Measurements from ENCODE around the gene RAB40C.

The RAB40C gene

GRCh38 chr16:648781-649589, 59.1 kb downstream of the RAB40C start, which contains the start of gene WDR90:
WDR90 (plus strand) TSS chr16:649365; CDS start chr16:649417, 52 bp downstream.
- peak in 1 of 2 experiments; percentile 53 for DNase-seq

DNA sequence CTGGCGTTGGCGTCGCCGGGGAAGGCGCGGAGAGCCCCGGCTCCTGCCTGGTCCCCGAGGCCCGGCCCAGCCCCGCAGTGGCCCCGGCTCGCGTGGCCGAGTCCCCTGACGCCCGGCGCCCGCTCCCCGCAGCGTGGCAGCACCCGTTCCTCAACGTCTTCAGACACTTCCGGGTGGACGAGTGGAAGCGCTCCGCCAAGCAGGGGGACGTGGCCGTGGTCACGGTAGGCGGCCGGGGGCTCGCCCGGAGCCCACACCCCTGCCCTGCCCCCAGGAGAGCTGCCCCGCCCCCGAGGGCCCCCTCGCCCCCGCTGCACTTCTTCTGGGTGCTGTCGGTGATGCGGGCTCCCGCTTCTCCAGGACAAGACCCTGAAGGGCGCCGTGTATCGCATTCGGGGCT, 59.8 kb downstream of the RAB40C start:
- DNase-seq, result no peak

DNA sequence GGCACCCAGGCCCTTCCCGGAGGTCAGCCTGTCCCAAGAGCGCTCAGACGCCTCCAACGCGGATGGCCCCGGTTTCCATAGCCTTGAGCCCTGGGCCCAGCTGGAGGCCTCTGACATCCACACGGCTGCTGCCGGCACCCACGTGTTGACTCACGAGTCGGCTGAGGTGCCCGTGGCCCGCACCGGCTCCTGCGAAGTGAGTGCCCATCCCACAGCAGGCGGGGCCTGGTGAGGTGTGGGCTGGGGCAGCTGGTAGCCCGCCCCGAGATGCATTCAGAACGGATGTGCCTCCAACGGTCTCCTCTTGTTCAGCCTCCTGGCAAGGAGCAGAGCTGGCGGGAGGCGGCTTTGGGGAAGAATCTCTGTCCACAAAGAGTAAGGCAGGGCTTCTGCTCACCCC, 62.0 kb downstream of the RAB40C start:
- no peak for DNase-seq

DNA sequence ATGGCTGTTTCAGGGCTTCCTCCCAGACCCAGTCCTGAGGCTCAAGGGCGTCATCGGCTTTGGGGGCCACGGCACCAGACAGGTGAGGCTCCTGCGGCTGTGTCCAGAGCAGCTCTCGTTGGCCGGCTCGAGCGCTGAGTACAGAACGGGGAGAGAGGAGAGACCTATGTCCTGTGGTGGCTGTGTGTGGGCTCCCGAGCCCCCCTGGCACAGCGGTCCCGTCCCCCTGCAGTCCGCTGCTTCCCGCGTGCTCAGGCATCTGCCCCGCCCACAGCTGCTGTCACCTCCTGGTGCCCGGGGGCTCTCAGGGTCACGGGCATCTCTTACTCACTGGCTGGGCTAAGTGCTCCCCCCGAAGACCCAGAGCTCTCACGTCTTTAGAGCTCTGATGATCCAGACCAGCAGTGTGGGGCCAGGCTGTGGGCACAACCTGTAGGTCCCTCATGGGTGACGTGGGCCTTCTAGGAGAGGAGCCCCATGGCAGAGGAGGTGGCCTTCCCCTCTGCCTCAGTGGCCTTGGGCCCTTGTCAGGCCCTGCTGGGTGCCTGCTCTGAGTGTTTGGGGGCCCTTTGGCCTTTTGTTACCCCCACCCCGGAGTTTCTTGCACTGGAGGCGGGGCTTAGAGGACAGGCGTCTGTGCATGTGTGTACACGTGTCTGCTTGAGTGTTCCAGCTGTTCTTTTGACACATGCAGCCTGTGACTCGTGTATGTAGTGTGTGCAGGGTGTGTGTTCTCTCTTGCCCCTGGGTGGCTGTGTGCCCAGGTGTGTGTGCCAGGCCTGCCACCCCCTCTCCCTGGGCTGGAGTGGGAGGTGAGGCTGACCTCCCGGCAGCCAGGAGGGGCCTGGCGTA, 62.8 kb downstream of the RAB40C start:
- no peak for DNase-seq

- DNase-seq, result no peak
These were observed 64.2 kb downstream of the RAB40C start for GRCh38 chr16:654034-654433.

GRCh38 chr16:657487-657886, 67.6 kb downstream of the RAB40C start:
- DNase-seq, result no peak

DNA sequence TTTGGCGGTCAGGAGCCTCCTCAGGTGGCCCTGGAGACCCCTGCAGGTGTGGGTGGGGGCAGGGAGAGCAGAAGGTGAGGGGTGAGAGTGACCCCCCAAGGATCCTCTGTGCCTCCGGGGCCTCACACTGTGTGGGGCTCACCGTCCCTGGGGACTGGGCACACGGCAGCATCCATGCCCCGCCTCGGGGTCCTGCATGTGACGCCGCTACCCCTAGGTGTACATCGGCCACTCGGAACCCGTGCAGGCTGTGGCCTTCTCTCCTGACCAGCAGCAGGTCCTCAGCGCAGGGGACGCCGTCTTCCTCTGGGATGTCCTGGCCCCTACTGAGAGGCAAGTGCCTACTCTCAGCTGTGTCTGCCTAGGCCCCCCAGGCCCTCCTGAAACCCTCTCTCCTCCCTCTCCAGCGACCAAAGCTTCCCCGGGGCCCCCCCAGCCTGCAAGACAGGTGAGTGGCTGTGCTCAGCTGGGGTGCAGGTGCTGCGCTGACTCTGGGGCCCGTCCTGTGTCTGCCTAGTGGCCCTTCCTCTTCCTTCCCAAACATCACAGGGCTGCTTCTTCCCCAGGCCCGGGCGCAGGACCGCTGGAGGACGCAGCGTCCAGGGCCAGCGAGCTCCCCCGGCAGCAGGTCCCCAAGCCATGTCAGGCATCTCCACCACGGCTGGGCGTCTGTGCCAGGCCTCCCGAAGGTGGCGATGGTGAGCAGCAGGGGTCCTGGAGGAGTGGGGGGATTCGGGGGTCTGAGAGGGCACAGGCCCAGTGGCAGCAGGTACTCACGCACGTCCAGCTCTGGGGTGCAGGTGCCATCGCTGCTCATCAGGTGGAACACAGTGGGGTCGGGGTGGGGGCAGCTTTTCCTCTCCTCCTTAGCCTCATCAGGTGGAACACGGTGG, 69.1 kb downstream of the RAB40C start:
- no peak for DNase-seq

DNA sequence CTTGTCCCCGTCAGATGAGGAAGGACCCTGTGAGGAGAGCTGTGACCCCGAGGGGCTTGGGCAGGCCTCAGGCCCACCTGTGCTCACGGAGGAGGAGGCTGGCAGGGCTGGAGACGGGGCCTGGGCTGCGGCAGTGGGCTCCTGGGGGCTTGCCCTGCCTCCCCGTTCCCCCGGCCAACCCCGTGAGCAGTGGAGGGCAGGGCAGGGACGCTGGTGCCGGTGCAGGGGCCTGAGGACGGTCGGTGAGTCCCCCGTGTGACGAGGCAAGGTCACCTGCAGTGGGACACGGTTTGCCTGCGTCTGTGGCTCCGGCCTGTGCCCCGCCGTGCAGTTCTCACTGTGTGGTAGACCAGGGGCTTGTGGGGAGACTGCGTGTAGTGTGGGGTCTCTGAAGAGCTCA, 69.8 kb downstream of the RAB40C start:
- no peak for DNase-seq

GRCh38 chr16:660132-660458, 70.2 kb downstream of the RAB40C start:
- DNase-seq, result no peak

- DNase-seq, result no peak
These were observed 70.8 kb downstream of the RAB40C start for GRCh38 chr16:660459-661183.

DNA sequence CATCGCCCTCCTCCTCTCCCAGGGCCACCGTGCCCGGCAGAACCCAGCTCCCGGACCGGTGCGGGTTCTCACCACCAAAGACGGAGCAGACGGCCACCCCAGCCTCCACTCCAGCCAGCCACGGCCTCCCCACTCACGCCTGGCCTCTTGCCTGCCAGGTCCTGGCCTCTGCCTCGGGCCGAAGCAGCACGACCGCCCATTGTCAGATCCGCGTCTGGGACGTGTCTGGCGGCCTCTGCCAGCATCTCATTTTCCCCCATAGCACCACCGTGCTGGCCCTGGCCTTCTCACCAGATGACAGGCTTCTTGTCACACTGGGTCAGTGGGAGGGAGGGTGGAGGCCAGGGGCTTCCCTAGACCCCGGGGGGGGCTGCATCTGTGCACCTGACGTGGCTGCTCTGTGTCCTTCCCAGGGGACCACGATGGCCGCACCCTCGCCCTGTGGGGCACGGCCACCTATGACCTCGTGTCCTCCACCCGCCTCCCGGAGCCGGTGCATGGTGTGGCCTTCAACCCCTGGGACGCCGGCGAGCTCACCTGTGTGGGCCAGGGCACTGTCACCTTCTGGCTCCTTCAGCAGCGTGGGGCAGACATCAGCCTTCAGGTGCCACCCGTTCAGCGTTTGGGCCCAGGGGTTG, 71.4 kb downstream of the RAB40C start:
- DNase-seq, result no peak

DNA sequence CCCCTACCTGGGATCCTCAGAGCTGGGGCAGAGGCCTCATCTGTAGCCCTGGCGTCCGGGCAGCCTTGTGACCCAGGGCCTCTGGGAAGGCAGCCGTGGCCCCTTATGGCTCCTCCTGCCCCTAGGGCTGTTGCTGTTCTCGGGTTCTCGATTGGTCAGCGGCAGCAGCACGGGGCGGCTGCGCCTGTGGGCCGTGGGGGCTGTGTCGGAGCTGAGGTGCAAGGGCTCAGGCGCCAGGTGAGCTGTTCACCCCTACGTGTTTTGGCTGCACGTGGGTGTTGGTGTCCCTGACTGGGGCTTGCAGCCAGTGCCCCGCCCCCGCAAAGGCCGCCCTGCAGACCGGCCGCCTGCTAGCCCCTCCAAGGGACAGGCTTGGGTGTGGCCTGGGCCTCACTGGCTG, 72.2 kb downstream of the RAB40C start:
- DNase-seq, result no peak

DNA sequence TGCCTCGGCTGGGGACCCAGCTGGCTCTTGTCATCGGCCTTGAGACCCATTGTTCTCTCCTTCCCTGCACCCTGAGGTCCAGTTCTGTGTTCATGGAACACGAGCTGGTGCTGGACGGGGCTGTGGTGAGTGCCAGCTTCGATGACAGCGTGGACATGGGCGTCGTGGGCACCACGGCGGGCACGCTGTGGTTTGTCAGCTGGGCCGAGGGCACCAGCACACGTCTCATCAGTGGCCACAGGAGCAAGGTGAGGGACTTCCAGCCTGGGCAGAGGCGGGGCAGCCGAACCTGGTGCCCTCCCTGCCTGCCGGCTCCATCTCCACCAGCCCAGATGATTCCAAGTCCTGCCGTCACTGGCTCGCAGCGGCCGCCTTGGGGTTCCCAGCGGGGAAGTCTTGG, 72.7 kb downstream of the RAB40C start:
- no peak for DNase-seq

DNA sequence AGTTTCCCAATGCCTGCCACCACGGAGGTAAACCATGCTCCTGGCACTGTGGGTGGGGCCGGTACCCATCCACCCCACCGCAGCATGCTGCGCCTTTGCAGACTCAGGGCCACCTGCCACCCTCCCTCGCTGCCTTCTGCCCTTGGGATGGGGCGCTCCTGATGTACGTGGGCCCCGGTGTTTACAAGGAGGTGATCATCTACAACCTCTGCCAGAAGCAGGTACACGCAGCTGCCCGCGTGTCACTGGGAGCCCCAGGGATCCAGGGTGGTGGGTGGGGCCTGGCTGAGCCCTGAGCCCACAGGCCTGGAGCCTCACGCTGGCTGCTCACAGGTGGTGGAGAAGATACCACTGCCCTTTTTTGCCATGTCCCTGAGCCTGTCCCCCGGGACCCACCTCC, 76.7 kb downstream of the RAB40C start:
- no peak for DNase-seq

GRCh38 chr16:667113-667779, 77.4 kb downstream of the RAB40C start:
- no peak for DNase-seq

GRCh38 chr16:667780-668518, 78.1 kb downstream of the RAB40C start, which contains the start of gene RHOT2:
RHOT2 (plus strand) TSS chr16:668132; CDS start chr16:668200, 68 bp downstream.
- peak; percentile 61 to 67 for DNase-seq

DNA sequence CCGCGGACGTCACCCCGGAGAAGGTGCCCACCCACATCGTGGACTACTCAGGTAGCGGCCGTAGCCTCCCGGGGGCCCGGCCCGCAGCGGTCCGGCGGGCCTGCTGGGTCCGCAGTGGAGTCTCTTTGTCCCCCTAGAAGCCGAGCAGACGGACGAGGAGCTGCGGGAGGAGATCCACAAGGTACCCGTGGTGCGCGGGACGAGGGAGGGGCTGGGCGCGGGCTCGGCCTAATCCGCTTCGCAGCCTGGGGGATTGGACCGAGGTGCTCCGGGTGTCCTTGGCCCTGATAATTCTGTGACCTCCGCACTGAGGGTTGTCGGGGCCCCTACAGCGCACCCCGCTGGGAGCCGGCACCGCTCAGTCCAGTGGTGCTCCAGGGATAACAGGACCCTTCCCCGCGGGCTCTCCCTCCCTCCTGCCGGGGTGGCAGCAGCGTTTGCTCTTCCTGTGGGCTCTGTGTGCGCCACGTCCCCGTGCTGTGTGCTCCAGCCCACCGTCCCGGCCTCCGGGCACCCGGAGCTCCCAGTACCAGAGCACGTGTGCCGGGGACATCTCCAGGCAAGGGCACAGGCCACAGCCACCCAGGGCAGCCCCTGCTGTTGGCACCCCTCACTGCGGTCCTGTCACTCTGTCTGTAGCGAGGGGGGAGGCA, 78.8 kb downstream of the RAB40C start:
- no peak for DNase-seq

DNA sequence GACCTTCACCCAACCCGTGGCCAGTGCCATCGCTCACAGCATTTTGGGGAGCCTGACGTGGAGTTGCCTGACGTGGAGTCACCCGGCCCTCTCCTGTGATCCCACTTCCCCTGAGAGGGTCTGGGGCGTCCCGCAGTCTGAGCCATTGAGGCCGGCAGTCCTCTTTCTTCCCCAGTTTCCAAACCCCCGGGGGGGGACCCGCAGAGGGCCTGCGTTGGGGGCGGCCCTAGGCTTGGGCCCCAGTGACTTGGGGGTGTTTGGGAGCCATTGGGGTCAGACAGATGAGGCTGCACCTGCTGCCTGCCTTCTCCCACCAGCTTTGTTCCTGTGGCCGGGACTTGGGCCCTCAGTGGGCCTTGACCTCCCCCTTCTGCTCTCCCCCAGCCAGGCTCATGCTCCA, 79.8 kb downstream of the RAB40C start:
- DNase-seq, result no peak

DNA sequence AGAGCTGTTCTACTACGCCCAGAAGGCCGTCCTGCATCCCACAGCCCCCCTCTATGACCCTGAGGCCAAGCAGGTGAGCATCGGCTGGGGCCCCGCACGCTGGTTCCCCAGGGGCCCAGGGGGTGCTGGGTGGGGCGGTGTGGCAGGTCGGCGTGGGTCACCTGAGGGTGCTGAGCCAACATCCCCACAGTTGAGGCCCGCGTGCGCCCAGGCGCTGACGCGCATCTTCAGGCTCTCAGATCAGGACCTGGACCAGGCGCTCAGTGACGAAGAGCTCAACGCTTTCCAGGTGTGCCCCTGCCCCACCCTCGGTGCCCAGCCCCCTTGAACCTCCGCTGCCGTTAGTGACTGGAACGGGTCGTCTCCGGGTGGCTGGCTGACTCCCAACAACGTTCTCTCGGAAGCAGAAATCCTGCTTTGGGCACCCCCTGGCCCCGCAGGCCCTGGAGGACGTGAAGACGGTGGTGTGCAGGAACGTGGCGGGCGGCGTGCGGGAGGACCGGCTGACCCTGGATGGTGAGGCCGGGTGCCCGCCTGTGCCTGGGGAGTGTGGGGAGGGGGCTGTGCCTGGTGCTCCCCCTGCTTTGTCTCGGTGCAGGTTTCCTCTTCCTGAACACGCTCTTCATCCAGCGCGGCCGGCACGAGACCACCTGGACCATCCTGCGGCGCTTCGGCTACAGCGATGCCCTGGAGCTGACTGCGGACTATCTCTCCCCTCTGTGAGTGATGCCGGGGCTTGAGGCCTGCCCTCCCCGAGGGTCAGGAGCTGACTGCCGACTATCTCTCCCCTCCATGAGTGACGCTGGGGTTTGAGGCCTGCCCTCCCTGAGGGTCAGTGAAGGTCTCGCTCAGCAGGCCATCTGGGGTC, 80.9 kb downstream of the RAB40C start:
- DNase-seq, result no peak
